Measurements from ENCODE around the gene MRC2.
A peak's percentile ranks its signal among the peaks of the same experiment; 100 is the strongest.
"Not testable (repeated sequence)": the region's sequence is repeated elsewhere in the genome, so short reads cannot be mapped to it uniquely, and the experiment has no call there.

MRC2 gene

GRCh38 chr17:62611728-62612127 lies 15.7 kb upstream of the MRC2 start:
- no peak for DNase-seq
- in situ Hi-C loops (cut with HindIII; ENCODE audit: low pct_ligation_motif_present, low pct_unique_long_range_greater_than_20kb, low sequenced_read_pairs) = no loop called here

GRCh38 chr17:62612289-62612688 lies 15.2 kb upstream of the MRC2 start:
- DNase-seq; in situ Hi-C loops (cut with HindIII; ENCODE audit: low pct_ligation_motif_present, low pct_unique_long_range_greater_than_20kb, low sequenced_read_pairs): not testable (repeated sequence)

GRCh38 chr17:62613095-62613494 lies 14.4 kb upstream of the MRC2 start:
- in situ Hi-C loops (cut with HindIII; ENCODE audit: low pct_ligation_motif_present, low pct_unique_long_range_greater_than_20kb, low sequenced_read_pairs); DNase-seq: not testable (repeated sequence)

GRCh38 chr17:62614142-62614541 lies 13.3 kb upstream of the MRC2 start:
- in situ Hi-C loops (cut with HindIII; ENCODE audit: low pct_ligation_motif_present, low pct_unique_long_range_greater_than_20kb, low sequenced_read_pairs) = no loop called here
- peak; percentile 30 for DNase-seq

GRCh38 chr17:62615503-62615902 lies 12.0 kb upstream of the MRC2 start:
- DNase-seq = no peak
- in situ Hi-C loops (cut with HindIII; ENCODE audit: low pct_ligation_motif_present, low pct_unique_long_range_greater_than_20kb, low sequenced_read_pairs) = no loop called here

GRCh38 chr17:62616993-62617893 lies 10.2 kb upstream of the MRC2 start:
- in situ Hi-C loops (cut with HindIII; ENCODE audit: low pct_ligation_motif_present, low pct_unique_long_range_greater_than_20kb, low sequenced_read_pairs) = no loop called here
- DNase-seq = no peak

- in situ Hi-C loops (cut with HindIII; ENCODE audit: low pct_ligation_motif_present, low pct_unique_long_range_greater_than_20kb, low sequenced_read_pairs) = no loop called here
- no peak for DNase-seq
Observed at GRCh38 chr17:62617894-62618472, 9.5 kb upstream of the MRC2 start.

- DNase-seq = no peak
- in situ Hi-C loops (cut with HindIII; ENCODE audit: low pct_ligation_motif_present, low pct_unique_long_range_greater_than_20kb, low sequenced_read_pairs) = no loop called here
Observed at GRCh38 chr17:62618647-62619416, 8.6 kb upstream of the MRC2 start.

- DNase-seq = no peak
- in situ Hi-C loops (cut with HindIII; ENCODE audit: low pct_ligation_motif_present, low pct_unique_long_range_greater_than_20kb, low sequenced_read_pairs) = no loop called here
Observed at GRCh38 chr17:62619417-62620155, 7.9 kb upstream of the MRC2 start.

- no peak for DNase-seq
- in situ Hi-C loops (cut with HindIII; ENCODE audit: low pct_ligation_motif_present, low pct_unique_long_range_greater_than_20kb, low sequenced_read_pairs) = no loop called here
Observed at GRCh38 chr17:62621223-62621622, 6.2 kb upstream of the MRC2 start.

GRCh38 chr17:62625184-62625869 lies 2.1 kb upstream of the MRC2 start:
- in situ Hi-C loops (cut with HindIII; ENCODE audit: low pct_ligation_motif_present, low pct_unique_long_range_greater_than_20kb, low sequenced_read_pairs) = no loop called here
- DNase-seq = no peak

GRCh38 chr17:62625870-62626200 lies 1.6 kb upstream of the MRC2 start:
- DNase-seq = no peak
- in situ Hi-C loops (cut with HindIII; ENCODE audit: low pct_ligation_motif_present, low pct_unique_long_range_greater_than_20kb, low sequenced_read_pairs) = no loop called here

- DNase-seq = peak; percentile 54
- in situ Hi-C loops (cut with HindIII; ENCODE audit: low pct_ligation_motif_present, low pct_unique_long_range_greater_than_20kb, low sequenced_read_pairs) = no loop called here
Observed at GRCh38 chr17:62626719-62627218, 701 bp upstream of the MRC2 start.

- DNase-seq = peak; percentile 43
- in situ Hi-C loops (cut with HindIII; ENCODE audit: low pct_ligation_motif_present, low pct_unique_long_range_greater_than_20kb, low sequenced_read_pairs) = no loop called here
Observed at GRCh38 chr17:62627904-62628633, 599 bp downstream of the MRC2 start.

GRCh38 chr17:62628831-62629555 lies 1.5 kb downstream of the MRC2 start:
- DNase-seq = no peak

GRCh38 chr17:62629556-62630364 lies 2.3 kb downstream of the MRC2 start:
- no peak for DNase-seq

More at GRCh38 chr17:62628831-62629555, 1.5 kb downstream of the MRC2 start:
- in situ Hi-C loops (cut with HindIII; ENCODE audit: low pct_ligation_motif_present, low pct_unique_long_range_greater_than_20kb, low sequenced_read_pairs) = no loop called here

More at GRCh38 chr17:62629556-62630364, 2.3 kb downstream of the MRC2 start:
- in situ Hi-C loops (cut with HindIII; ENCODE audit: low pct_ligation_motif_present, low pct_unique_long_range_greater_than_20kb, low sequenced_read_pairs) = no loop called here
